Stomach (tissue), 9 donors: ENCODE data around the gene COL27A1. TPM values are rescaled to one million over a fixed set of nuclear protein-coding genes. Genes with fewer than 3 reads are reported as not detected.

Experiments used
- DNase-seq, 2 donors: peaks; one replicate each; pipeline versions ENCODE4 v3.0.0 to v3.0.0-alpha.2; 2013 to 2019
- H3K27ac ChIP-seq, 5 donors: fragments of 200-600 bp in 4 of 5; sonication (generic) in 4 of 5; one replicate each; pipeline ENCODE4 v1.5.1; 2013 to 2019; ENCODE audit warnings: mild to moderate bottlenecking in 1 of 5, moderate library complexity in 1 of 5
- H3K27me3 ChIP-seq, 3 donors: fragments of 200-600 bp; sonication (generic); one replicate each; pipeline ENCODE4 v1.5.1; 2017 to 2019; ENCODE audit warnings: mixed run types in 1 of 3
- H3K36me3 ChIP-seq, 4 donors: fragments of 200-600 bp; sonication (generic); 1 replicate in 3 of 4; 2 replicates in 1 of 4; pipeline ENCODE4 v1.5.1; 2016 to 2019
- H3K4me1 ChIP-seq, 4 donors: fragments of 200-600 bp; sonication (generic); one replicate each; pipeline ENCODE4 v1.5.1; 2016 to 2019
- H3K4me3 ChIP-seq, 4 donors: fragments of 200-600 bp; sonication (generic) in 3 of 4; one replicate each; pipeline ENCODE4 v1.5.1; 2016 to 2019; ENCODE audit warnings: mild to moderate bottlenecking in 1 of 4
- H3K9me3 ChIP-seq, 4 donors: fragments of 200-600 bp; sonication (generic); one replicate each; pipeline ENCODE4 v1.5.1; 2016 to 2019
- EP300 ChIP-seq: sonication (generic); formaldehyde crosslinking; IDR thresholded peaks from one replicate; pipeline ENCODE4 v1.6.1; 2017; ENCODE audit warnings: antibody characterized with exemption
- POLR2A ChIP-seq, 4 donors: fragments of 450-650 bp; IDR thresholded peaks; one replicate each; pipeline ENCODE4 v1.6.1; 2016; ENCODE audit warnings: antibody characterized with exemption in 4 of 4, control low read depth in 2 of 4, mild to moderate bottlenecking in 1 of 4, moderate library complexity in 1 of 4
- POLR2AphosphoS5 ChIP-seq, 3 donors: sonication (generic); formaldehyde crosslinking; IDR thresholded peaks; one replicate each; pipeline ENCODE4 v1.6.1; 2016; ENCODE audit warnings: antibody characterized with exemption in 3 of 3
- WGBS, 5 donors: extraction: QIAGEN DNeasy Blood & Tissue Kit in 3 of 5; methylation state at CpG; one replicate each; pipeline versions ENCODE4 v1.1.5 to v1.1.7; 2013 to 2018; 5-methylcytosine and 5-hydroxymethylcytosine counted together
- intact Hi-C: fragments of 100-400 bp; cut with DNase I; formaldehyde crosslinking; loops from one replicate; pipeline ENCODE4 v1.15.1; 2023; ENCODE audit warnings: low total_unique reads
- polyA plus RNA-seq, 3 donors: library from polyadenylated mRNA; stranded (reverse); fragments of 200-250 nt; gene quantifications; one replicate each; pipeline ENCODE4 v1.2.3, GENCODE V29; 2013
- total RNA-seq, 5 donors: library from RNA; depleted of rRNA; stranded (reverse); fragments of >200 nt; gene quantifications; one replicate each; pipeline versions ENCODE4 v1.1.0 to v1.2.3, GENCODE V29; 2014 to 2016
- TF ChIP-seq, protein P1 (sequence below), 7 experiments: fragments of 450-650 bp in 4 of 7; fragments of 200-600 bp in 3 of 7; sonication (generic) in 3 of 7; IDR thresholded peaks; one replicate each; pipeline ENCODE4 v1.5.1; 2016 to 2019; ENCODE audit warnings: antibody characterized with exemption in 7 of 7, control low read depth in 2 of 7, mild to moderate bottlenecking in 1 of 7
- donor health status: healthy with polysubstance abuse.
- donor health status: Bipolar disorder and iron deficiency.
- donor health status: healthy.

Gene COL27A1
- total and polyA plus RNA-seq, 8 donors, result 2.9 to 26.3 (median 8.2) TPM

GRCh38 chr9:114130141-114130540 lies 25.2 kb upstream of the COL27A1 start:
- H3K9me3 ChIP-seq, result peaks cover 0 to 13% (median 12%) of the 10 kb centered on the region in 4 donors
- H3K27ac ChIP-seq, result no peak overlapping the region
- intact Hi-C loops, result no loop called here
- no peaks in the 10 kb centered on the region for H3K4me1 ChIP-seq
- H3K27me3 ChIP-seq, result no peaks in the 10 kb centered on the region
- no peak for TF ChIP-seq EP300
- TF ChIP-seq, protein P1, sequence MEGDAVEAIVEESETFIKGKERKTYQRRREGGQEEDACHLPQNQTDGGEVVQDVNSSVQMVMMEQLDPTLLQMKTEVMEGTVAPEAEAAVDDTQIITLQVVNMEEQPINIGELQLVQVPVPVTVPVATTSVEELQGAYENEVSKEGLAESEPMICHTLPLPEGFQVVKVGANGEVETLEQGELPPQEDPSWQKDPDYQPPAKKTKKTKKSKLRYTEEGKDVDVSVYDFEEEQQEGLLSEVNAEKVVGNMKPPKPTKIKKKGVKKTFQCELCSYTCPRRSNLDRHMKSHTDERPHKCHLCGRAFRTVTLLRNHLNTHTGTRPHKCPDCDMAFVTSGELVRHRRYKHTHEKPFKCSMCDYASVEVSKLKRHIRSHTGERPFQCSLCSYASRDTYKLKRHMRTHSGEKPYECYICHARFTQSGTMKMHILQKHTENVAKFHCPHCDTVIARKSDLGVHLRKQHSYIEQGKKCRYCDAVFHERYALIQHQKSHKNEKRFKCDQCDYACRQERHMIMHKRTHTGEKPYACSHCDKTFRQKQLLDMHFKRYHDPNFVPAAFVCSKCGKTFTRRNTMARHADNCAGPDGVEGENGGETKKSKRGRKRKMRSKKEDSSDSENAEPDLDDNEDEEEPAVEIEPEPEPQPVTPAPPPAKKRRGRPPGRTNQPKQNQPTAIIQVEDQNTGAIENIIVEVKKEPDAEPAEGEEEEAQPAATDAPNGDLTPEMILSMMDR (IDR thresholded peaks at IDR 0.05), result no peak
- no peaks in the 10 kb centered on the region for H3K36me3 ChIP-seq
- no peak overlapping the region for H3K4me3 ChIP-seq
- DNase-seq, result no peak
- WGBS, 5 donors, result 41 to 76% (median 50%) methylated on average over 7 of the region's 7 CpGs

DNA sequence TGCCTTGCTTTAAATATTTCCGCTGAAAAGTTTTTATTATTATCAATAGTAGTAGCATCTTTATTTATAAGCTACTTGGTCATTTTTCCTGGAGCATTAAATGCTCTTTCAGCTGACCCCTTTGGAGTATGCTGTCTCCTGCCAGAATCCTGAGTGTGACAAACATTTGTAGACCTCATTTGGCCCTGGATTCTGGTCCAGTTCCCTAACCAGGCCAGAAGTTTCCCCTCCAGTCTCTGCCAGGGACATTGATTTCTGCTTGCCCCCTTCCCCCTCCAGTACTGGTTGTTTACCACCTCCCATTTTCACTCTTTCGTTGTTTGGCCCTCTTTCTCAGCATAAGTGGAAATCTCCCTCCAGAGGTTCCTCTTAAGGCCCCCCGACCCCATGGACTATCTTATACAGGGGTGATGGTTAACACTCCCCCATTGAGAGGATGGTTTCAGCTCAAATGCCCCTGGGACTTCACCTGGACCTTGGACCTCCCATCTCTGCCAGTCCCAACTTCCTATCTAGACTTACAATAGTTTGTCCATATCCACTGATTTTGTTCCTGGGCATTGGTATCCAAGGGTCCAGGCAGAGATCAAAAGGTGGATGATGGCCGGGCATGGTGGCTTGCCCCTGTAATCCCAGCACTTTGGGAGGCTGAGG lies 24.6 kb upstream of the COL27A1 start:
- intact Hi-C loops, result no loop called here
- no peak for TF ChIP-seq EP300
- TF ChIP-seq, protein P1 (IDR thresholded peaks at IDR 0.05), result no peak
- no peak for TF ChIP-seq POLR2A (IDR thresholded peaks at IDR 0.05)
- TF ChIP-seq POLR2AphosphoS5 (IDR thresholded peaks at IDR 0.05), result no peak
- Histone ChIP-seq H3K27me3 (no peaks in the 10 kb centered on the region), H3K36me3 (no peaks in the 10 kb centered on the region), H3K9me3 (peaks cover 0 to 13% (median 12%) of the 10 kb centered on the region in 4 donors), H3K4me1 (no peaks in the 10 kb centered on the region), H3K4me3 (no peak overlapping the region), H3K27ac (no peak overlapping the region)
- WGBS, 5 donors, result 83 to 91% (median 85%) methylated on average over 4 of the region's 4 CpGs
- DNase-seq, result no peak

DNA sequence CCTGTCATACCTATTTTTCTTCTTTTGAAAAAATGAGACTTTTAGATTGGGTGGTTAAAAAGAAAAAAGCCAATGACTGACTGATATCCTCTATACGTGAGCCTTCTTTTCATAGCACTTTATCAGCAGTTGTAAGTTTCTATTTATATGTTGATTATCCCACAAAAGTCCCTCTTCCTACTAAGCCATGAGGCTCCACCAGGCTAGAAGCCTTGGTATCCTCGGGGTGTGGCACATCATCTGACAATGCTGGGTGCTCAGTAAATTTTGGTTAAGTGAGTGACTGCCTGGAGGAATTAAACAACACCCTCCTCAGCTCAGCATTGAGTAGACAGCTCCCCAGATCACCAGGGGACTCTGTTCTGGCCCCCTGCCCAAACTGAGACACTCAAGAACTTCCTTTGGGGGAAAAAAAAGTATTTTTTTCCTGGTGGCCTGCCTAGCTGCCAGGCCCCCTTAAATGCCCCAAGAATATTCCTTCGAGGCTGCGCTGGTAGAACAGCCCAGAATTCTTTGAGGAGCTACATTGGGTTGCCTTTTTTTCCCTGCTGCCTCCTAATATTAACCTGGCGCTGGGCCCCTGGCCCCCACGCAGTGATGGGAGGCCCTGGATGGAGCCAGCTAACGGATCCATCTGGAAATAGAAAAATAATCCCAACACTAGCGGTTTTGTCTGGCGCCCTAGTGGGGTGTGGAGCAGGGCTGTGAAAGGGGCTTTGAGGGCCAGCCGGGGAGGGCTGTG lies 23.4 kb upstream of the COL27A1 start:
- H3K9me3 ChIP-seq, result peaks cover 0 to 13% (median 11%) of the 10 kb centered on the region in 4 donors
- DNase-seq, result no peak
- H3K36me3 ChIP-seq, result no peaks in the 10 kb centered on the region
- H3K27me3 ChIP-seq, result no peaks in the 10 kb centered on the region
- H3K4me1 ChIP-seq, result no peaks in the 10 kb centered on the region
- no peak overlapping the region for H3K4me3 ChIP-seq
- TF ChIP-seq EP300 (no peak), POLR2A (IDR thresholded peaks at IDR 0.05) (no peak), POLR2AphosphoS5 (IDR thresholded peaks at IDR 0.05) (no peak)
- TF ChIP-seq, protein P1 (IDR thresholded peaks at IDR 0.05), result no peak
- 78 to 83% (median 81%) methylated on average over 10 of the region's 10 CpGs for WGBS, 5 donors
- no peak overlapping the region for H3K27ac ChIP-seq
- intact Hi-C loops, result no loop called here

- no peak overlapping the region for H3K27ac ChIP-seq
- H3K36me3 ChIP-seq, result no peaks in the 10 kb centered on the region
- TF ChIP-seq EP300 (no peak), POLR2AphosphoS5 (IDR thresholded peaks at IDR 0.05) (no peak), POLR2A (IDR thresholded peaks at IDR 0.05) (no peak)
- TF ChIP-seq, protein P1 (IDR thresholded peaks at IDR 0.05), result no peak
- peaks cover 0 to 8% (median 6%) of the 10 kb centered on the region in 4 donors for H3K9me3 ChIP-seq
- H3K27me3 ChIP-seq, result no peaks in the 10 kb centered on the region
- H3K4me1 ChIP-seq, result no peaks in the 10 kb centered on the region
- WGBS, 5 donors, result 93 to 97% (median 95%) methylated on average over 7 of the region's 7 CpGs
- no peak overlapping the region for H3K4me3 ChIP-seq
- intact Hi-C loops, result no loop called here
- no peak for DNase-seq
These were observed 22.8 kb upstream of the COL27A1 start for GRCh38 chr9:114132550-114132918.
